Thyroid gland (tissue), 4 donors: ENCODE data around the gene KRTAP10-3.

ENCODE experiments used
- CTCF ChIP-seq, 6 experiments: fragments of 200-600 bp in 3 of 6; fragments of 450-650 bp in 3 of 6; sonication (generic) in 3 of 6; IDR thresholded peaks; one replicate each; pipeline ENCODE4 v1.5.1; 2016 to 2019; ENCODE audit warnings: antibody characterized with exemption in 6 of 6, mild to moderate bottlenecking in 2 of 6, inconsistent platforms in 1 of 6, moderate library complexity in 1 of 6
- POLR2A ChIP-seq, 2 donors: fragments of 450-650 bp; IDR thresholded peaks; one replicate each; pipeline ENCODE4 v1.6.1; 2017; ENCODE audit warnings: antibody characterized with exemption in 2 of 2, mild to moderate bottlenecking in 2 of 2, moderate library complexity in 1 of 2

DNA sequence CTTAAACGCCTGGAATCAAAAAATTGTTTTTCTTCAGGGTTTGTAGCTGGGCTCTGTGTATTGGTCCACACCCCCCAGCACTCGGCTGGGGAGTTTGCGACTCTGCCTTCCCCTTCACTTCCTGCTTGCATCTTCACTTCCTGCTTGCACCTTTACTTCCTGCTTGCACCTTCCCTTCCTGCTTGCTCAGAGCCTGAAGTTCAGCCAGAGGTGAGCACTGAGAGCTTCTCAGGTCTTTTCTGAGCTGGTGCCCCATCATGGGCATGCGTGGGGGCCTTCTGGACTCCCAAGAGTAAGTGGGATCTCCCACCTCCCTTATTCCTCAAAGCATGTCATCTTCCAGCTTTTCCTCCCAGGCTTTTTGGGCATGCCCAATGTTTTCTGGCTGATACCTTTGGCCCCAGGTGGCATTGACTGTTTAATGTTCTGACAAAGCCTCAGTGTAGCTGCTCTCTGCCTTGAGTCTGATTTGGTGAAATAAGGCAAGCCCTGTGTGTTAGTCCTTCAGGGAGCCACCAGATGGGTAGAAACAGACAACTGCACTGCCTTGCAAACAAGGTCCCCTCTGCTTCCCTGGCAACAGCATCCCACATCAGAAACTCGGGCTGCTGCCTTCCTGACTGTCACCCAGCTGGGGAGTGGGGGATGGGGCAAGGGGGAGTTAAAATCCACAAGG lies 10.8 kb downstream of the KRTAP10-3 start:
- TF ChIP-seq CTCF (IDR thresholded peaks at IDR 0.05) (no peak), POLR2A (IDR thresholded peaks at IDR 0.05) (no peak)
